Endodermal cell (in vitro differentiated cells): Measurements from ENCODE around the gene SPNS1. TPM values are rescaled to one million over a fixed set of nuclear protein-coding genes. Genes with fewer than 3 reads are reported as not detected.

Experiments used
- DNase-seq: peaks from one replicate; pipeline ENCODE4 v3.0.0-alpha.2; 2017
- H3K27ac ChIP-seq: 2 replicates; pipeline ENCODE4 v1.5.1; 2013; ENCODE audit warnings: mild to moderate bottlenecking, low read depth, low read length, moderate library complexity
- H3K27me3 ChIP-seq: 2 replicates; pipeline ENCODE4 v1.6.1; 2013; ENCODE audit warnings: mild to moderate bottlenecking, low read length, moderate library complexity; ENCODE audit not compliant: insufficient read depth, control insufficient read depth, poor library complexity, severe bottlenecking
- H3K36me3 ChIP-seq: 2 replicates; pipeline ENCODE4 v1.7.0; 2013; ENCODE audit warnings: mild to moderate bottlenecking, low read length, moderate library complexity; ENCODE audit not compliant: control insufficient read depth, insufficient read depth
- H3K4me1 ChIP-seq: one replicate; pipeline ENCODE4 v1.7.0; 2013; ENCODE audit warnings: low read length; ENCODE audit not compliant: control insufficient read depth, insufficient read depth
- H3K4me3 ChIP-seq: 2 replicates; pipeline ENCODE4 v1.5.1; 2013; ENCODE audit warnings: mild to moderate bottlenecking, low read length, moderate library complexity
- H3K9ac ChIP-seq: 2 replicates; pipeline ENCODE4 v1.6.1; 2013; ENCODE audit warnings: mild to moderate bottlenecking, low read length, moderate library complexity; ENCODE audit not compliant: poor library complexity, severe bottlenecking; ENCODE audit errors: extremely low read depth
- H3K9me3 ChIP-seq: 2 replicates; pipeline ENCODE4 v1.6.1; 2013; ENCODE audit warnings: mild to moderate bottlenecking, low read length, moderate library complexity; ENCODE audit not compliant: control insufficient read depth
- H3K27ac Mint-ChIP-seq: 2 replicates; pipeline ENCODE4 v1.8.0; 2020; ENCODE audit warnings: mixed read lengths
- H3K27me3 Mint-ChIP-seq: 2 replicates; pipeline ENCODE4 v1.8.0; 2021; ENCODE audit warnings: mild to moderate bottlenecking, mixed read lengths; ENCODE audit not compliant: insufficient read depth
- H3K36me3 Mint-ChIP-seq: 2 replicates; pipeline ENCODE4 v1.8.0; 2020; ENCODE audit warnings: low read depth, mixed read lengths
- H3K4me1 Mint-ChIP-seq: 2 replicates; pipeline ENCODE4 v1.8.0; 2020; ENCODE audit warnings: mixed read lengths
- H3K4me3 Mint-ChIP-seq: 2 replicates; pipeline ENCODE4 v1.8.0; 2020; ENCODE audit warnings: mild to moderate bottlenecking, moderate library complexity, mixed read lengths
- H3K9me3 Mint-ChIP-seq: 2 replicates; pipeline ENCODE4 v1.8.0; 2020; ENCODE audit warnings: mild to moderate bottlenecking, mixed read lengths
- WGBS, 2 experiments: methylation state at CpG; one replicate each; pipeline versions ENCODE4 v1.1.5 to v1.1.7; 2013; ENCODE audit warnings: missing lambda C conversion rate in 2 of 2, mixed read lengths in 1 of 2; ENCODE audit not compliant: insufficient coverage in 1 of 2, insufficient read length in 1 of 2; 5-methylcytosine and 5-hydroxymethylcytosine counted together
- total RNA-seq, 2 donors: library from RNA; stranded (reverse); fragmentation: NEBNext Ultra II Directional in 1 of 2; extraction: Animal tissue kit (Norgen Biotek cat#: 25700) in 1 of 2; gene quantifications; 2 replicates in 1 of 2; 3 replicates in 1 of 2; pipeline ENCODE4 v1.2.1, GENCODE V29; 2021
- TF ChIP-seq, protein P1 (sequence below): fragments of 200-600 bp; sonication (generic); conservative IDR thresholded peaks from 2 replicates; pipeline ENCODE4 v1.5.0; 2021; ENCODE audit warnings: antibody characterized with exemption, mild to moderate bottlenecking

SPNS1 gene
- total RNA-seq, 2 donors from 2014 or later, result 54.9 to 55.2 TPM

DNA sequence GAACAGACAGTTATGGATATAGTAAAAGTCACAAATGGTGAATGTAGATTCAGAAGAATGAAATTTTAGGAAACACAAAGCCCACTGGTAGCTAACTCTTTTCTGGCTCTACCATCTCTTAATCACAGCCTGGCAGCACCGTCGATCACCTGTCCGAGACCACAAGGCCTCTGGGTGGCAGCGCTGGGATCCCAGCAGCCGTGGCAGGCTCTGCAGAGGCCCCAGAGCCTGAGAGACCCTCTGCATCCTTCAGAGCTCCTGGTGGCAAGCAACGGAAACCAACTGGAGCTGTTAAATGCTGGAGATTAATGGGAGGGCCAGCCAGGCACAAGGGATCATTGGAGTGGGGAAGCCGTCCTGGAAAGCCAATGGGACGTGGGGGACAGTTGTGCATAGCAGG is 36.5 kb downstream of the SPNS1 start:
- TF ChIP-seq, protein P1, sequence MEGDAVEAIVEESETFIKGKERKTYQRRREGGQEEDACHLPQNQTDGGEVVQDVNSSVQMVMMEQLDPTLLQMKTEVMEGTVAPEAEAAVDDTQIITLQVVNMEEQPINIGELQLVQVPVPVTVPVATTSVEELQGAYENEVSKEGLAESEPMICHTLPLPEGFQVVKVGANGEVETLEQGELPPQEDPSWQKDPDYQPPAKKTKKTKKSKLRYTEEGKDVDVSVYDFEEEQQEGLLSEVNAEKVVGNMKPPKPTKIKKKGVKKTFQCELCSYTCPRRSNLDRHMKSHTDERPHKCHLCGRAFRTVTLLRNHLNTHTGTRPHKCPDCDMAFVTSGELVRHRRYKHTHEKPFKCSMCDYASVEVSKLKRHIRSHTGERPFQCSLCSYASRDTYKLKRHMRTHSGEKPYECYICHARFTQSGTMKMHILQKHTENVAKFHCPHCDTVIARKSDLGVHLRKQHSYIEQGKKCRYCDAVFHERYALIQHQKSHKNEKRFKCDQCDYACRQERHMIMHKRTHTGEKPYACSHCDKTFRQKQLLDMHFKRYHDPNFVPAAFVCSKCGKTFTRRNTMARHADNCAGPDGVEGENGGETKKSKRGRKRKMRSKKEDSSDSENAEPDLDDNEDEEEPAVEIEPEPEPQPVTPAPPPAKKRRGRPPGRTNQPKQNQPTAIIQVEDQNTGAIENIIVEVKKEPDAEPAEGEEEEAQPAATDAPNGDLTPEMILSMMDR, result peak; percentile 68
- H3K9me3 Mint-ChIP-seq, result no peaks in the 10 kb centered on the region
- 71 to 74% methylated on average over 8 of the region's 8 CpGs for WGBS, 2 experiments

DNA sequence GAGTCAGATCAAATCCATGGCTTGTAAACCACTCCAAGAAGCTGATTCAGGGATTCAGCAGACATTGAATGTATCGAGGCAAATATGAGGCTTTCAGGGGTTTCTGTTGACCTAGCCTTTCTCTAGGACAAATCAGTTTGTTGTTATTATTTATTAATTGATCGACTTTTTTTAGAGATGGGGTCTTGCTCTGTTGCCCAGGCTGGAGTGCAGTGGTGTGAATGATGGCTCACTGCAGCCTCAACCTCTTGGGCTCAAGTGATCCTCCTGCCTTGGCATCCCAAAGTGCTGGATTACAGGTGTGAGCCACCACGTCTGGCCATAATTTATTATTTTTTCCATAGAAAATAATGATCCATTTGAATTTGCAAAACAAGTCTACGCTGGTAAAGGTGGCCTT is 37.3 kb downstream of the SPNS1 start:
- H3K4me3 Mint-ChIP-seq, result no peak overlapping the region
- no peak overlapping the region for H3K27ac Mint-ChIP-seq
- H3K27ac ChIP-seq, result no peak overlapping the region
- no peaks in the 10 kb centered on the region for H3K36me3 Mint-ChIP-seq
- no peaks in the 10 kb centered on the region for H3K27me3 Mint-ChIP-seq
- H3K9me3 ChIP-seq, result no peaks in the 10 kb centered on the region
- no peak overlapping the region for H3K9ac ChIP-seq
- H3K4me1 Mint-ChIP-seq, result no peaks in the 10 kb centered on the region
- H3K9me3 Mint-ChIP-seq, result no peaks in the 10 kb centered on the region
- H3K27me3 ChIP-seq, result no peaks in the 10 kb centered on the region
- TF ChIP-seq, protein P1, result no peak
- WGBS, 2 experiments, result 89 to 100% methylated on average over 2 to 4 of the region's 4 CpGs
- no peak overlapping the region for H3K4me3 ChIP-seq
- H3K36me3 ChIP-seq, result no peaks in the 10 kb centered on the region
- no peak for DNase-seq
- H3K4me1 ChIP-seq, result no peaks in the 10 kb centered on the region

More for the DNA sequence above, 36.5 kb downstream of the SPNS1 start:
- no peaks in the 10 kb centered on the region for H3K27me3 Mint-ChIP-seq
- Histone ChIP-seq H3K27ac (no peak overlapping the region), H3K9ac (no peak overlapping the region), H3K9me3 (no peaks in the 10 kb centered on the region), H3K27me3 (no peaks in the 10 kb centered on the region), H3K4me3 (no peak overlapping the region), H3K4me1 (no peaks in the 10 kb centered on the region), H3K36me3 (no peaks in the 10 kb centered on the region)
- DNase-seq, result peak; percentile 78
- no peak overlapping the region for H3K4me3 Mint-ChIP-seq
- no peak overlapping the region for H3K27ac Mint-ChIP-seq
- H3K36me3 Mint-ChIP-seq, result no peaks in the 10 kb centered on the region
- no peaks in the 10 kb centered on the region for H3K4me1 Mint-ChIP-seq

DNA sequence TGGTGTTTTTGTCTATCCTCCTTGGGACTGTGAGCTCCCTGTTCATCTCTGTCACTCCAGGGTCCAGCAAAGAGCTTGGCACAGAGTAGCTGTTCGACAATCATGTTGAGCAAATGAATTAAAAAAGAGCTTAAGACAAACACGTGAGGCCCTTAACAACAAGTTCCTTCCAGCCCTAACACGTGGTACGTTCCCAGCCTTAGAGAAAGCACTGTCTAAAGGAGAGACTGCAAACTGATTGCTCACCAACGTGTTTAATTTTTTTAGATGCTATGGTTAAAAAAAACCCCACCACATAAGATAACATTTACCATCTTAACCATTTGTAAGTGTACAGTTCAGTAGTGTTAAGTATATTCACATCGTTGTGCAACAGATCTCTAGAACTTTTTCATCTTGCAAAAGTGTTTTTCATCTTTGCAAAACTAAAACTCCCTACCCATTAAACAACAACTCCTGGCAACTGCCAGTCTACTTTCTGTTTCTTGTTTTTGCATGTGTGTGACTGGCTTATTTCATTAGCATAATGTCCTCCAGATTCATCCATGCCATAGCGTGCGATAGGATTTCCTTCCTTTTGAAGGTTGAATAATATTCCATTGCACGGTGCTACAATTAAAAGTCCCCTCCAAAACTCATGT is 38.5 kb downstream of the SPNS1 start:
- no peak overlapping the region for H3K27ac ChIP-seq
- no peaks in the 10 kb centered on the region for H3K4me1 ChIP-seq
- H3K27me3 ChIP-seq, result no peaks in the 10 kb centered on the region
- no peaks in the 10 kb centered on the region for H3K9me3 Mint-ChIP-seq
- H3K36me3 Mint-ChIP-seq, result no peaks in the 10 kb centered on the region
- no peak overlapping the region for H3K4me3 Mint-ChIP-seq
- TF ChIP-seq, protein P1, result no peak
- H3K27me3 Mint-ChIP-seq, result no peaks in the 10 kb centered on the region
- no peaks in the 10 kb centered on the region for H3K36me3 ChIP-seq
- no peak for DNase-seq
- 87 to 90% methylated on average over 5 to 9 of the region's 9 CpGs for WGBS, 2 experiments
- no peak overlapping the region for H3K9ac ChIP-seq
- no peaks in the 10 kb centered on the region for H3K4me1 Mint-ChIP-seq
- H3K4me3 ChIP-seq, result no peak overlapping the region
- H3K9me3 ChIP-seq, result no peaks in the 10 kb centered on the region
- no peak overlapping the region for H3K27ac Mint-ChIP-seq
